K562 (cell line): ENCODE measurements around the gene GABRA5. TPM values are rescaled to one million over a fixed set of nuclear protein-coding genes. Genes with fewer than 3 reads are reported as not detected.

Experiments used
- ATAC-seq: fragments of 200-7000 bp; cut with Tn5 transposase; 3 replicates; pipeline ENCODE4 v1.9.1; 2020; ENCODE audit warnings: moderate library complexity
- BruUV-seq: library from RNA; stranded (reverse); fragments of 400-500 nt; replicated peaks from 2 replicates; lab custom pipeline; 2021; lab: Mats Ljungman, UMichigan
- CTCF ChIA-PET: fragments of 300-600 bp; formaldehyde crosslinking; extraction: SDS; loops from one replicate; lab custom pipeline; 2021; ENCODE audit warnings: low intra/inter-chr PET ratio; lab: Yijun Ruan, JAX
- POLR2A ChIA-PET: fragments of 300-600, 350-650 bp; sonication (Branson Sonifier 250); formaldehyde crosslinking; extraction: SDS; loops from one replicate; lab custom pipeline; 2021; ENCODE audit warnings: antibody characterized with exemption, inconsistent platforms; lab: Yijun Ruan, JAX
- DNase-seq, 4 experiments: peaks; one replicate each; pipeline versions ENCODE4 v3.0.0 to v3.0.0-alpha.2; 2011 to 2018; ENCODE audit warnings: low spot score in 3 of 4, mixed read lengths in 3 of 4; ENCODE audit errors: extremely low read depth in 1 of 4
- FAIRE-seq: peaks from 2 replicates; lab custom pipeline; 2011; peaks lifted over from hg19 to GRCh38; lab: Jason Lieb, UNC
- H2AFZ ChIP-seq: 2 replicates; pipeline ENCODE4 v1.6.0; 2011; ENCODE audit warnings: low read depth, low read length, control low read depth, inconsistent platforms
- H3K27ac ChIP-seq: fragments of 200-600 bp; 3 replicates; pipeline ENCODE4 v1.8.0; 2011; ENCODE audit warnings: low read depth, mild to moderate bottlenecking, control low read depth, inconsistent platforms, low read length, moderate library complexity, mixed read lengths; ENCODE audit errors: extremely low read depth
- H3K27me3 ChIP-seq, 2 experiments: fragments of 300-600 bp in 1 of 2; 2 replicates in 1 of 2; 3 replicates in 1 of 2; pipeline versions ENCODE4 v1.6.0 to v1.8.0; 2011; ENCODE audit warnings: inconsistent platforms in 2 of 2, low read length in 2 of 2, mild to moderate bottlenecking in 1 of 2, mixed read lengths in 1 of 2, moderate library complexity in 1 of 2; ENCODE audit not compliant: control insufficient read depth in 2 of 2, insufficient read depth in 2 of 2
- H3K36me3 ChIP-seq: fragments of 300-600 bp; 3 replicates; pipeline ENCODE4 v1.8.0; 2011; ENCODE audit warnings: mild to moderate bottlenecking, low read length, inconsistent platforms; ENCODE audit not compliant: control insufficient read depth, insufficient read depth
- H3K4me1 ChIP-seq, 2 experiments: fragments of 200-600 bp in 1 of 2; replicated peaks in 1 of 2; 2 replicates in 1 of 2; 3 replicates in 1 of 2; pipeline versions ENCODE4 v1.5.1 to v1.8.0; 2011; ENCODE audit warnings: inconsistent platforms in 2 of 2, low read length in 2 of 2, mild to moderate bottlenecking in 1 of 2, mixed read lengths in 1 of 2, moderate library complexity in 1 of 2; ENCODE audit not compliant: control insufficient read depth in 2 of 2, insufficient read depth in 2 of 2
- H3K4me2 ChIP-seq: 2 replicates; pipeline ENCODE4 v1.6.1; 2011; ENCODE audit warnings: low read length, control low read depth, inconsistent platforms, mixed read lengths; ENCODE audit not compliant: insufficient read depth
- H3K4me3 ChIP-seq: fragments of 200-600 bp; sonication (generic), shearing (Covaris generic); 2 replicates; pipeline ENCODE4 v1.5.1; 2016; ENCODE audit warnings: control low read depth, inconsistent platforms
- H3K79me2 ChIP-seq: fragments of 200-600 bp; 3 replicates; pipeline ENCODE4 v1.8.0; 2011; ENCODE audit warnings: low read length, inconsistent platforms; ENCODE audit not compliant: control insufficient read depth, insufficient read depth
- H3K9ac ChIP-seq, 2 experiments: 2 replicates each; pipeline versions ENCODE4 v1.6.0 to v1.6.1; 2011; ENCODE audit warnings: low read depth in 2 of 2, low read length in 2 of 2, control low read depth in 1 of 2, inconsistent platforms in 1 of 2, mild to moderate bottlenecking in 1 of 2, mixed read lengths in 1 of 2; ENCODE audit not compliant: insufficient read depth in 1 of 2
- H3K9me1 ChIP-seq: one replicate; pipeline ENCODE4 v1.6.0; 2011; ENCODE audit warnings: inconsistent platforms, mild to moderate bottlenecking, low read length, moderate library complexity; ENCODE audit not compliant: control insufficient read depth, insufficient read depth
- H3K9me3 ChIP-seq: replicated peaks from 2 replicates; pipeline ENCODE4 v1.5.1; 2011; ENCODE audit warnings: low read depth, low read length, inconsistent platforms; ENCODE audit not compliant: control insufficient read depth, insufficient read depth
- H4K20me1 ChIP-seq: replicated peaks from 2 replicates; pipeline ENCODE4 v1.6.1; 2011; ENCODE audit warnings: low read length, inconsistent platforms, mixed read lengths; ENCODE audit not compliant: control insufficient read depth, insufficient read depth
- DPF2 ChIP-seq: fragments of 450-650 bp; IDR thresholded peaks from 2 replicates; pipeline ENCODE4 v1.6.1; 2016
- GATAD2A ChIP-seq: fragments of 450-650 bp; IDR thresholded peaks from 2 replicates; pipeline ENCODE4 v1.6.1; 2017
- KAT8 ChIP-seq: fragments of 450-650 bp; IDR thresholded peaks from 2 replicates; pipeline ENCODE4 v1.6.1; 2016; ENCODE audit warnings: low read depth, mild to moderate bottlenecking
- KLF1 ChIP-seq: fragments of 450-650 bp; IDR thresholded peaks from 2 replicates; pipeline ENCODE4 v1.6.1; 2016; ENCODE audit warnings: missing genetic modification characterization, missing compliant biosample characterization
- KLF6 ChIP-seq: fragments of 250-450 bp; sonication (Bioruptor Pico); IDR thresholded peaks from 2 replicates; pipeline ENCODE4 v1.4.0; 2020; ENCODE audit warnings: mild to moderate bottlenecking, moderate library complexity, borderline replicate concordance
- SREBF2 ChIP-seq: sonication (generic); formaldehyde crosslinking; IDR thresholded peaks from 2 replicates; pipeline ENCODE4 v1.4.0; 2020; ENCODE audit warnings: mild to moderate bottlenecking, missing genetic modification reagents
- STAG1 ChIP-seq: sonication (generic); formaldehyde crosslinking; IDR thresholded peaks from 2 replicates; pipeline ENCODE4 v1.5.0; 2020; ENCODE audit warnings: missing genetic modification reagents, borderline replicate concordance
- U2AF2 ChIP-seq: fragments of 200-400 bp; formaldehyde crosslinking; optimal IDR thresholded peaks from 2 replicates; pipeline ENCODE3; 2017; ENCODE audit warnings: low read depth, mild to moderate bottlenecking, low read length
- ZNF764 ChIP-seq: fragments of 250-450 bp; sonication (Bioruptor Pico); IDR thresholded peaks from 2 replicates; pipeline ENCODE4 v1.4.0; 2020; ENCODE audit warnings: low read depth, mild to moderate bottlenecking, moderate library complexity
- WGBS: fragments of 100-300 bp; shearing (Covaris generic); methylation state at CpG from one replicate; pipeline ENCODE4 v1.1.6; 2016; ENCODE audit warnings: low coverage, mixed read lengths; ENCODE audit not compliant: insufficient coverage; ENCODE audit errors: missing lambda C conversion rate; 5-methylcytosine and 5-hydroxymethylcytosine counted together
- in situ Hi-C: fragments of 300-500 bp; cut with MboI; formaldehyde crosslinking; loops from 4 replicates; pipeline ENCODE4 v1.15.0; 2018; ENCODE audit warnings: inconsistent platforms, mixed read lengths
- intact Hi-C: fragments of 100-400 bp; cut with micrococcal nuclease; formaldehyde crosslinking; loops from 2 replicates; pipeline ENCODE4 v1.14.2; 2022
- polyA plus RNA-seq, 8 experiments: library from polyadenylated mRNA; depleted of rRNA in 4 of 8; stranded (reverse) in 5 of 8; unstranded in 3 of 8; fragments of >200 nt; fragmentation: Nextera tagmentation in 2 of 8; fragmentation: Illumina TruSeq in 1 of 8; extraction: Ambion mirVana in 2 of 8; extraction: Trizol in 1 of 8; gene quantifications; 2 replicates each; pipeline versions ENCODE4 v1.2.1 to v1.2.3, GENCODE V29; 2011 to 2014; ENCODE audit warnings: inconsistent platforms in 1 of 8, missing spikeins in 1 of 8
- total RNA-seq, 7 experiments: library from RNA; depleted of rRNA in 6 of 7; stranded (reverse); fragments of >200 nt in 6 of 7; fragmentation: Illumina TruSeq in 2 of 7; extraction: Trizol in 2 of 7; gene quantifications; 2 replicates each; pipeline versions ENCODE4 v1.2.1 to v1.2.3, GENCODE V29; 2011 to 2021; ENCODE audit warnings: low replicate concordance in 1 of 7
- TF ChIP-seq, protein P1 (sequence below): fragments of 450-650 bp; IDR thresholded peaks from 2 replicates; pipeline ENCODE4 v1.7.1; 2018; ENCODE audit warnings: mild to moderate bottlenecking, low read depth; ENCODE audit not compliant: partially characterized antibody
- TF ChIP-seq, protein P2 (sequence below): fragments of 250-450 bp; sonication (Bioruptor Pico); IDR thresholded peaks from 2 replicates; pipeline ENCODE4 v1.8.0; 2021; ENCODE audit warnings: moderate library complexity, mild to moderate bottlenecking, inconsistent platforms

Gene GABRA5
- total and polyA plus RNA-seq, 9 of the 15 experiments (the other 6 are each of a cell fraction or from before 2014, with no cell fraction given) = not detected

DNA sequence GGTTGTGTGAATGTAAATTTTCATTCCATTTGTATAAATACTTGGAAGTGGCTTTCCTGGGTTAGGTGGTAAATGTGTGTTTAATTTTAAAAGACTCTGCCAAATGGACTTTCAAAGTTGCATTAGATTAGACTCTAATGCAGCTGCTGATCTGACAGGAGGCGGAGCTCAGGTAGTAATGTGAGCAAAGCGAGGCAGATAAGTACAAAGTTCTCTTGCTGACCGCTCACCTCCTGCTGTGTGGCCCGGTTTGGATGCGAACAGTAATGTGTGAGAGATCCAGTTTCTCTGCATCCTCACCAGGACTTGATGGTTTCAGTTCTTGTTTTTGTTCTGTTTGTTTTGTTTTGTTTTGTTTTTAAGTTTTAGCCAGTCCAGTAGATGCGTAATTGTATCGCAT, 34.9 kb upstream of the GABRA5 start:
- no TSS peak for BruUV-seq
- Histone ChIP-seq H3K9me3 (no peaks in the 10 kb centered on the region), H3K9ac (no peak overlapping the region), H3K36me3 (no peaks in the 10 kb centered on the region), H3K4me3 (no peak overlapping the region), H3K79me2 (no peaks in the 10 kb centered on the region), H3K4me1 (no peaks in the 10 kb centered on the region), H2AFZ (no peak overlapping the region), H3K9me1 (no peaks in the 10 kb centered on the region), H3K27ac (no peak overlapping the region), H4K20me1 (no peaks in the 10 kb centered on the region), H3K27me3 (no peaks in the 10 kb centered on the region; a peak in 1 of 5 replicates), H3K4me2 (no peak overlapping the region)
- ATAC-seq (no peak), DNase-seq (no peak), FAIRE-seq (no peak)
- POLR2A ChIA-PET = no interaction called here
- CTCF ChIA-PET = no interaction called here
- in situ Hi-C loops (no loop called here), intact Hi-C loops (no loop called here)
- WGBS = 1% methylated on average over 7 of the region's 7 CpGs
- TF ChIP-seq KLF1 (no peak), ZNF764 (CRISPR knock-in tag) (no peak), GATAD2A (no peak), STAG1 (CRISPR knock-in tag) (no peak), DPF2 (no peak), SREBF2 (CRISPR knock-in tag) (no peak), KAT8 (no peak), KLF6 (no peak), U2AF2 (no peak)
- TF ChIP-seq, protein P1, sequence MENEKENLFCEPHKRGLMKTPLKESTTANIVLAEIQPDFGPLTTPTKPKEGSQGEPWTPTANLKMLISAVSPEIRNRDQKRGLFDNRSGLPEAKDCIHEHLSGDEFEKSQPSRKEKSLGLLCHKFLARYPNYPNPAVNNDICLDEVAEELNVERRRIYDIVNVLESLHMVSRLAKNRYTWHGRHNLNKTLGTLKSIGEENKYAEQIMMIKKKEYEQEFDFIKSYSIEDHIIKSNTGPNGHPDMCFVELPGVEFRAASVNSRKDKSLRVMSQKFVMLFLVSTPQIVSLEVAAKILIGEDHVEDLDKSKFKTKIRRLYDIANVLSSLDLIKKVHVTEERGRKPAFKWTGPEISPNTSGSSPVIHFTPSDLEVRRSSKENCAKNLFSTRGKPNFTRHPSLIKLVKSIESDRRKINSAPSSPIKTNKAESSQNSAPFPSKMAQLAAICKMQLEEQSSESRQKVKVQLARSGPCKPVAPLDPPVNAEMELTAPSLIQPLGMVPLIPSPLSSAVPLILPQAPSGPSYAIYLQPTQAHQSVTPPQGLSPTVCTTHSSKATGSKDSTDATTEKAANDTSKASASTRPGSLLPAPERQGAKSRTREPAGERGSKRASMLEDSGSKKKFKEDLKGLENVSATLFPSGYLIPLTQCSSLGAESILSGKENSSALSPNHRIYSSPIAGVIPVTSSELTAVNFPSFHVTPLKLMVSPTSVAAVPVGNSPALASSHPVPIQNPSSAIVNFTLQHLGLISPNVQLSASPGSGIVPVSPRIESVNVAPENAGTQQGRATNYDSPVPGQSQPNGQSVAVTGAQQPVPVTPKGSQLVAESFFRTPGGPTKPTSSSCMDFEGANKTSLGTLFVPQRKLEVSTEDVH = no peak
- TF ChIP-seq, protein P2, sequence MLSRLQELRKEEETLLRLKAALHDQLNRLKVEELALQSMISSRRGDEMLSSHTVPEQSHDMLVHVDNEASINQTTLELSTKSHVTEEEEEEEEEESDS (CRISPR knock-in tag) = no peak
